GM12891 (cell line): ENCODE data around the gene PLXNC1.

Source experiments
- POLR2A ChIP-seq: IDR thresholded peaks from 2 replicates; pipeline ENCODE4 v1.6.1; 2011; ENCODE audit warnings: low read depth, low read length, control low read depth
- SPI1 ChIP-seq: IDR thresholded peaks from 2 replicates; pipeline ENCODE4 v1.6.1; 2011; ENCODE audit warnings: low read depth, low read length, control low read depth
- TAF1 ChIP-seq: IDR thresholded peaks from 2 replicates; pipeline ENCODE4 v1.6.1; 2011; ENCODE audit warnings: low read depth, low read length, control low read depth

DNA sequence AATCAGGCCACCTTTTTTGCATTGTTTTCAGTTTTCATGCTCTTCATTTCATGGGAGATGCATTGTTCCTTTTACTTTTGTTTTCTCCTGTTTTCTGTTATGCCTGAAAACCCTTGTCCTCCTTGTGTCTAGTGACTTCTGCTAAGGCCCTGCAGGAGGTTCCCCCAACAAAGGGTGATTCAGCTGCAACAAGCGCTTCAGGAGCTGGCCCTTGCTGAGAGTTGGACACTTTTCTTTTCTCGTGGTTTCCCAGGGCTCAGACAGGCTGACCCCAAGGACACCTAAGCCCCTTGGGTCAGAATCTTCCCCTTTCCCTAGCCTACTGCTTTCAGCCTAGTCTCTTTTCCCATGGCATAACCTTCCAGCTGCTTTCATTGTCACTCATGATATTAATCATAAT lies 98.9 kb downstream of the PLXNC1 start:
- TF ChIP-seq SPI1 (no peak), POLR2A (no peak), TAF1 (no peak)
